Measurements from ENCODE around the gene BCKDHB.

Gene BCKDHB

GRCh38 chr6:80357081-80357480 is 250.6 kb downstream of the BCKDHB start:
- Mint-ChIP-seq H3K27me3 (ENCODE audit: low read depth) (no peaks in the 10 kb centered on the region), H3K9me3 (no peaks in the 10 kb centered on the region), H3K27ac (no peak overlapping the region), H3K36me3 (ENCODE audit: low read depth) (no peaks in the 10 kb centered on the region), H3K4me1 (ENCODE audit: low read depth) (no peaks in the 10 kb centered on the region), H3K4me3 (no peak overlapping the region)

DNA sequence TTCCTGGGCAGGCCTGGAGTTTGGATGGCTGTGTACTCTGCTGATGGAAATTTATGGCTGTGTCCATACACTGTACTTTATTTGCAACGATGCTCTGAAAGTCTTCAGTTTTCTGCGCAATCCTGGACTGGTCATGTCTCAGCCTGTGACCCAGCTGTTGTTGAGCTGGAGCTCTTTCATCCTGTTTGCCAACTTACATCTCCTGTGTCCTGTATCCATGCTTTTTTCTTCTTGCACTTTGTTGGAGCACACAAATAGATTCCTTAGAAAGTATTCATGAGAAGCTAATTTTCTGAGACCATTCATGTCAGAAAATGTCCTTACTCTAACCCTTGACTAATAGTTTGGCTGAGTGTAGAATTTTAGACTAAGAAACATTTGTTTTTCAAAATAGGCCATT is 251.2 kb downstream of the BCKDHB start:
- no peaks in the 10 kb centered on the region for H3K27me3 Mint-ChIP-seq (ENCODE audit: low read depth)
- no peak overlapping the region for H3K27ac Mint-ChIP-seq
- no peak overlapping the region for H3K4me3 Mint-ChIP-seq
- no peaks in the 10 kb centered on the region for H3K36me3 Mint-ChIP-seq (ENCODE audit: low read depth)
- H3K9me3 Mint-ChIP-seq: no peaks in the 10 kb centered on the region
- no peaks in the 10 kb centered on the region for H3K4me1 Mint-ChIP-seq (ENCODE audit: low read depth)

- no peaks in the 10 kb centered on the region for H3K36me3 Mint-ChIP-seq (ENCODE audit: low read depth)
- H3K4me3 Mint-ChIP-seq: no peak overlapping the region
- no peaks in the 10 kb centered on the region for H3K27me3 Mint-ChIP-seq (ENCODE audit: low read depth)
- H3K27ac Mint-ChIP-seq: no peak overlapping the region
- no peaks in the 10 kb centered on the region for H3K9me3 Mint-ChIP-seq
- H3K4me1 Mint-ChIP-seq (ENCODE audit: low read depth): no peaks in the 10 kb centered on the region
Observed at GRCh38 chr6:80363501-80364122, 257.1 kb downstream of the BCKDHB start.

DNA sequence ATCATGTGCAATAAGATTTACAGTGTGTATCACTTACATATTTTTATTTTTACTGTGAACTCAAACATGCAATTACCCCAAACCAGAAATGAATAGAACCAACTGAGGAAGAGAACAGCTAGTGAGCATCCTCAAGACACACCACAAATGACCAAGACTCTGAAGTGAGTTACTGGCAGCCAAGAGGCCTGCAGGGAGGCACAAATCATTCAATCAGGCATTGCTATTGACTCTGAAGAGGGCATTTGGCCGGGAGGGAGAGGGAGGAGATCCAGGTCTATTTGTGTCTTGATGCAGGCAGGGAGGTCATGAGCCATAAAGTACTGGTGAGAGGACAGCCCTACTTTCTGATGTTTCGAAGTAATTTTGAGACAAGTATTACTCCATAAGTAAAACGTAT is 257.7 kb downstream of the BCKDHB start:
- H3K27ac Mint-ChIP-seq: no peak overlapping the region
- no peaks in the 10 kb centered on the region for H3K27me3 Mint-ChIP-seq (ENCODE audit: low read depth)
- H3K4me1 Mint-ChIP-seq (ENCODE audit: low read depth): no peaks in the 10 kb centered on the region
- H3K4me3 Mint-ChIP-seq: no peak overlapping the region
- H3K9me3 Mint-ChIP-seq: no peaks in the 10 kb centered on the region
- no peaks in the 10 kb centered on the region for H3K36me3 Mint-ChIP-seq (ENCODE audit: low read depth)

- Mint-ChIP-seq H3K27ac (no peak overlapping the region), H3K36me3 (ENCODE audit: low read depth) (no peaks in the 10 kb centered on the region), H3K4me3 (no peak overlapping the region), H3K4me1 (ENCODE audit: low read depth) (no peaks in the 10 kb centered on the region), H3K27me3 (ENCODE audit: low read depth) (no peaks in the 10 kb centered on the region), H3K9me3 (no peaks in the 10 kb centered on the region)
Observed at GRCh38 chr6:80366051-80366450, 259.6 kb downstream of the BCKDHB start.

- H3K27ac Mint-ChIP-seq: no peak overlapping the region
Observed at GRCh38 chr6:80366714-80367113, 260.2 kb downstream of the BCKDHB start.

DNA sequence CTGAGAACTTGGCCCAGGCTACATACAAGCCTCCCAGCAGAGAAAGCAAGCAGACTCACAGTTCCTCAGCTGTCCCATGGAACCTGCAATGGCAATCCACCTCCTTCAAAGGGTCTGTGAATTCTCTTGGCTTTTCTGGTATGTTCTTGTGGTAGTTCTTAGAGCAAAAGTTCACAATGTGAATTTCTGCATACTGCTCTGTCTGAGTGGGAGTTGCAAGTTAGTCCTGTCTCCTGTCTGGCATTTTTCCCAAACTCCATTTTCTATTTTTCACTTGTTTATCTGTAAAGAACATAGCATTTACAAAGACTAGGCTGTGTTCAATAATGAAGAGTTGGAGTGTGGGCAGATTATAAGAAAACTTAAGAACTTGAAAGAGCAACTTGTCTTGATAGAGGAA is 269.9 kb downstream of the BCKDHB start:
- Mint-ChIP-seq H3K27me3 (ENCODE audit: low read depth) (no peaks in the 10 kb centered on the region), H3K9me3 (no peaks in the 10 kb centered on the region), H3K36me3 (ENCODE audit: low read depth) (no peaks in the 10 kb centered on the region), H3K4me3 (no peak overlapping the region), H3K4me1 (ENCODE audit: low read depth) (no peaks in the 10 kb centered on the region), H3K27ac (no peak overlapping the region)

More at GRCh38 chr6:80366714-80367113, 260.2 kb downstream of the BCKDHB start:
- H3K4me1 Mint-ChIP-seq (ENCODE audit: low read depth): no peaks in the 10 kb centered on the region
- no peaks in the 10 kb centered on the region for H3K36me3 Mint-ChIP-seq (ENCODE audit: low read depth)
- H3K27me3 Mint-ChIP-seq (ENCODE audit: low read depth): no peaks in the 10 kb centered on the region
- H3K4me3 Mint-ChIP-seq: no peak overlapping the region
- no peaks in the 10 kb centered on the region for H3K9me3 Mint-ChIP-seq

DNA sequence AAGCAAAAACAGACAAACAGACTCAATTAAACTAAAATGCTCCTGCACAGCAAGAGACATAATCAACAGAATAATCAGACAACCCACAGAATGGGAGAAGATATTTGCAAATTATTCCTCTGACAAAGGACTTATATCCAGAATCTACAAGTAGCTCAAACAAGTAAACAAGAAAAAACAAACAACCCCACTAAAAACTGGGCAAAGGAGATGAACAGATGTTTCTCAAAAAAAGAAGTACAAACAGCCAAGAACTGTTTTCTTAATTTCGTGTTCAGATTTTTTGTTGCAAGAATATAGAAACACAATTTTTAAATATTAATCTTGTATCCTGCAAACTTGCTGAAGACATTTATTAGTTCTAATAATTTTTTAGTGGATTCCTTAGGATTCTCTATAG is 274.1 kb downstream of the BCKDHB start:
- Mint-ChIP-seq H3K27ac (no peak overlapping the region), H3K4me3 (no peak overlapping the region), H3K4me1 (ENCODE audit: low read depth) (no peaks in the 10 kb centered on the region), H3K9me3 (no peaks in the 10 kb centered on the region), H3K36me3 (ENCODE audit: low read depth) (no peaks in the 10 kb centered on the region), H3K27me3 (ENCODE audit: low read depth) (no peaks in the 10 kb centered on the region)

- Mint-ChIP-seq H3K4me3 (no peak overlapping the region), H3K9me3 (no peaks in the 10 kb centered on the region), H3K4me1 (ENCODE audit: low read depth) (no peaks in the 10 kb centered on the region), H3K36me3 (ENCODE audit: low read depth) (no peaks in the 10 kb centered on the region), H3K27me3 (ENCODE audit: low read depth) (no peaks in the 10 kb centered on the region), H3K27ac (no peak overlapping the region)
Observed at GRCh38 chr6:80382811-80383210, 276.3 kb downstream of the BCKDHB start.

DNA sequence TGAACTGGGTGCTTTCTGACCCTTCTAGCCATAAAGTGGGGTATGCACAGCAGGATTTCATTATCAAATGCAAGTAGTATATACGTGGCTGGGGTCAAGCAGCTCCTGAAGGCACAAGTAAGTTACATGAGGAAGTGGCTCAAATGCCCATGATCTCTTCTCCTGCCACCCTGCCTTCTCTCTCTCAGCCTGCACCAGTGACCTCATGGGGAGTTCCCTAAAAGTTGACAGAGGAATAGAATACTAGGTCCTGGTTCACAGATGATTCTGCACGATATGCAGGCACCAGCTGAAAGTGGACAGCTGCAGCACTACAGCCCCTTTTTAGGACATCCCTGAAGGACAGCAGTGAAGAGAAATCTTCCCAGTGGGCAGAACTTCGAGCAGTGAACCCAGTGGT is 282.0 kb downstream of the BCKDHB start:
- Mint-ChIP-seq H3K4me1 (ENCODE audit: low read depth) (no peaks in the 10 kb centered on the region), H3K27ac (no peak overlapping the region), H3K36me3 (ENCODE audit: low read depth) (no peaks in the 10 kb centered on the region), H3K27me3 (ENCODE audit: low read depth) (no peaks in the 10 kb centered on the region), H3K9me3 (no peaks in the 10 kb centered on the region), H3K4me3 (no peak overlapping the region)
